SK-N-DZ (cell line): Measurements from ENCODE around the gene CPED1.
"Not testable (repeated sequence)": the region's sequence is repeated elsewhere in the genome, so short reads cannot be mapped to it uniquely, and the experiment has no call there.

Experiments
- DNase-seq: peaks from one replicate; pipeline ENCODE4 v3.0.0-alpha.2; 2015; ENCODE audit warnings: low spot score

Gene CPED1

DNA sequence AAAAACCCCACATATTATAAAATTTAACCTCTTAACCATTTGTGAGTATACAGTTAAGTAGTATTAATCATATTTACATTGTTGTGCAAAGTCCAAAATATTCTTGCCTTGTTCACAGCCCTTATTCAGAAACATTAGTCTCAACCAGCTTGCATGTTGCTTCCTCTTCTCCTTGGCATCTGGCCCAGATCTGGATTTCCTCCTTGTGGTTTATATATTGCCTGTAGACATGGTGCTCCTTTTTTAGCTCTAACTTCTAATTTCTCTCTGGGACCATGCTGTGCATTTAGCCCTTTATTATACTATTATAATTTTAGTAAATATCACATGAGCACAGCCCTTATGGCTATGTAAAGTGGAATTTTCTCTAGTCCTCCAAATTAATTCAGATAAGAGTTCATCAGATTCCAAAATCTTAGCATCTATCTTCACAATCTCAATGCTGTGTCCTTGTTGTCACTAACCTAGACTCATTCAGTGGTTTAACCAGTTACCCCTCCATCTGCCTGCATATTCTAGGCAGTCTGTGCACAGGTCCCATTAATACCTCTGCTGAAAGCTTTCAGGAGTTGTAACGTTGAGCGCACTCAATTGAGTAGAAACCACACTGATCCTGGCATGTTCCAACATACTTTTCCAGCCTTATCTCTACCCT, 7.9 kb downstream of the CPED1 start:
- DNase-seq: no peak

DNA sequence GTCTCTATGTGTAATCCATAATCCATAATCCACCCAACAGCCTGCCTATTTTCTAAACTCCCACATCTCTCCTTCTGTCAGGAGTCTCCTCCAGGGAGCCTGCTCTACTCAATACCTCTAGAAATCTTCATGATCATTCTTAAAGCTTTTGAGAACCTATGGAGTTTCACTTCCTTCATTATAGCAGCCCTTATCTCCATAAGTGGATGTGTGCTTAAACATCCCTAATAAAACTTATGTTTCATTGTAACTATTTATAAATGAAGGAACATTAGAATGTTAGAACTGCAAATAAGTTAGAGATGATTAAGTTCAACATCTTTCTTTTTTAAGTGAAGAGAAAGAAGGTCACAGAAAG, 8.5 kb downstream of the CPED1 start:
- DNase-seq: no peak

DNA sequence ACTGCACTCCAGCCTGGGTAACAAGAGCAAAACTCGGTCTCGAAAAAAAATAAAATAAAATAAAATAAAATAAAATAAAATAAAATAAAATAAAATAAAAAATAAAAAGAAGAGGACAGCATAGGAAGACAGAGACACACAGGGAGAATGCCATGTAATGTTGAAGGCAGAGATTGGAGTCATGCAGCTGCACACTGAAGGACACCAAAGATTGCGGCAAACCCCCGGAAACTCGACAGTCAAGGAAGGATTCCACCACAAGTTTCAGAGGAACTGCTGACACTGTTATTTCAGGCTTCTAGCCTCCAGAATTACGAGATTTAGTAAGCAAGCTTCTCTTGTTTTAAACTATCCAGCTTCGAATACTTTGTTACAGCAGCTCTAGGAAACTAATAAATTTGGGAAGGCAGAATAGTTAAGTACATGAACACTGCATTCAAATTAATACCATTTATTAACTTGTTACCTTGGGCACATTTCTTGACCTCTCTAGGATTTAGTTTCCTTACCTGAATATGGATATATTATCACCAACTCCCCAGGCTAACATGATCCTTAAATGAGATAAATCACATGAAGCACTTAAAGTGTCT, 9.5 kb downstream of the CPED1 start:
- DNase-seq: no peak

DNA sequence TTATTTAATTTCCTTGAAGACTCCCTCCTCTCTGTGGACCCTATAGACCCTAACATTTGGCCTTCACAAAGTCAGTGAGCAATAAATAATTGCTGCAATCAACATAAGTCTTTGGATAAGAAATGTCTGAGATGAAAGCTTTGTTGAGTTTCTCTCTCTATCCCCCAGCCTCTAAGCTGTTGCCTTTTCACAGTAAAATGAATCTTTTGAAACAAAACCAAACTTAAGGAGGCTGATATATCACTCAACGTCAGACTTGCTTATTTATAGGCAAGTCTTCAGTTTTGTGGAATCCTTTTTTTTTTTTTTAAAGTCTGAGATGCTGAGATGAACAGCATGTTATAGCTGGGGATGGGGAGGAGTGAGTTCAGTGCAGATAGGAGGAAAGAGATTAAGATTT, 10.0 kb downstream of the CPED1 start:
- no peak for DNase-seq

GRCh38 chr7:120998996-120999565, 10.6 kb downstream of the CPED1 start:
- no peak for DNase-seq

DNA sequence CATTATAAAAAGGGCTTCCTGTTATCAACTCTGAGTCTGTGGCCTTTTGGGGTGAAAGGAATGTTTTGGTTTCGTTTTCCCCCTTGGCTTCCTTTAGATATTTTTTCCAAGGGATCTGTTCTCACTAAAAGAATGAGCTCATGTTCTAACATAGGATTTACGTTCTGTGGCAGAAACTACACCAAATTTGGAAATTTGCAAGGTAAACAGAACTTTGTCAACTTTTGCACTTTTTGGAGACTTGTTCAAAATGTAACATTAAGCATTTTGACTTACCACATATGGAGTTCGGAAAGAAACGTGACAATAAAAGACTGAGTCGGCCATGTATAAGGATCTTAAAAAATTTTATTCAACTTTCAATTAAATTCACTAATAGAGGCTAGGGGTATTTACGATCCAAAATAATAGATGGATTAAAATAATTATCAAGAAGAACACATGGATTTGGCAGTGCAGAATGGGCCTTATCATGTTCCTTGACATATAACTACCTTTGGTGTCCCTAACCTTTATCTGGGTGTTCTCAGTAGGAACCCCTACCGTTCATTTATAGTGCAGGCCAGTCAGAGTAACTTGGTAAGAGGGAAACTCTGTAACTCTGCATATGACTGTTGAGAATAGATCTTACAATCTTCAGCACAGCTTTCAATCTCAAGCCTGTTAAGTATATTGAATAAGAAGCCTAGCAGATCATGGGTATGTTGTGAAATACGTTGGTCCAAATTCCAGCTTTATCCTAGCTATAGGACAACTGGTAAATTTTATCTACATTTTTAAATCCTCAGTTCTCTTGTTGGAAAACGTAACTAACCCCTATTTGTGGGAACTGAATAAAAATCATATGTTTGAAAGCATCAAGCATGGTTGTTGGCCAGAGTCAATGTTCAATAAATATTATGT, 11.8 kb downstream of the CPED1 start:
- no peak for DNase-seq

DNA sequence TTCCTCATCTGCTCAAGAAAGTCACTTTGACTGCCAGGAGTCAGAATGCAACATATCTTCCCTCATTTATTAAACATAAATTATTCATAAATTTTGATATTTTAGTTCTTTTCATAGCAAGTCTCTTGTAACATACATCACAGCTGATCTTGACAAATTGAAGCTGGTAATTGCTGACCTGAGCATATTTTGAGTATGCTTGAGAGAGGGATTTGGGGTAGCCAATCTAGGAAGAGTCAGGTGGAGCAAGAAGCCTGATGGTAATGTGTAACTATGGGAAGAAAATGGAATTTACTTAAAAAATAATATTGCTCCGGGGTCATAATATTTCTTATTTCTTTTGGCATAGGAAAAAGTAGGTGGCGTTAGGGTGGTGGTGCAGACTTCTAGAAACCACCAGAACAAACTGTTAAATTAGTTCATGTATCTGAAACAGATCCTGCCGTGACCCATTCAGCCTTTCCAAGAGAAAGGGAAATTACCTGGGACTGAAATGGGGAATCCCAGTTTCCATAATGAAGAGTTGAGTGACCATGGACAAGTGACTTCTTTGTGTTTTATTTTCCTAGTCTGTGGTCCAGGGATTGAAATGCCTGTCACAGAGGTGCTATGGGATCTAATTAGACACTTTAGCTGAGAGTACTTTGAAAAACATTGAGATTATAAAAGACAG, 12.9 kb downstream of the CPED1 start:
- DNase-seq: no peak

DNA sequence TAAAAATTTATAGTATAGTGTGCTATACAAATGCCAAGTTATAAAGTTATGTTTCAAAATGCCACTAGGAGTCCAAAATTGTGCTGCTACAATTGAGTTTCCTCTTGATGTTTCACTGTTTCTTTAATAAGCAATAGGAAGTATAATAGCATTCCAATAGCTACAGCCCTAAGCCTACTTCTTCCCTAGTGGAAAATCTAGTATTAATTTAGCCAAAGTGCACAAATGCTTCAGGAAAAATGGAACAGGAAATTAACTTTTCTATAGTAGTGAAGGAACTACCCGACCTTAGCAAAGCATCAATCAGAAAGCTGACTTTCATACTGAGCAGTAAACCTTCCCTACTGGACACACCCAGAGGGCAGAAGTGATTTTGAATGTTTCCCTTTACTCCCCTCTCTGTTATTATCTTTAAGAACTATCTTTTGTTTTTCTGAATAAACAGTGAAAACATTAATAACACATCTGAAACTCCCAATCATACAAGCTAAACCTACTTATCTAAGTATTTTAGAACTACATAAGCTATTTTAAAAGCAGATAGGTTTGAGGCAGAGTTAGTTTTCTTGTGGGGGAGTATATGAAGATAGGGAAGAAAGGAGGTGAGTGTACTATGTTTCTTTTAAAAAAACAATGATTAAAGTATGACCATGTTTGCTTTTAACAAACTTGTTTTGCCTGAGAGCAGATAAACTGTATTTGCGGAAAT, 13.7 kb downstream of the CPED1 start:
- no peak for DNase-seq

DNA sequence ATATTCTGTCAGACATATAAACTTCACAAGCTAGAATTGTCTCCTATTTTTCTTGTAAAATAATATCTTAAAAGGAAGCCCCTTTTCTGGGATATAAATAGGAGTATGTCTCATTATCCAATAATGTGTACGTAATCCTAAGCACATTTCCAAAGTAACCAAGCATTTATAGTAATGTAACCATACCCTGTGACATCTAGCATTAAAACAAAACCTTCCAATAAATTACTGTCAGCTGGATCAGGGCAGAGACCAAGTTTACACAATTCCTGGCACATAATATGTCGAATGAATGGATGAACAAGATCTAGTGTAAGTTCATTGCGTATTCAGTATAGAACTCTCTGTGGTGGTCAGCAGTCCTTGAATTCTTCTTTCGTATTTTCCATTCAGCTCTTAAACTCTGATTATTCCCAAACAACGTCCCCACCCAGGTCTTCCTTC, 14.3 kb downstream of the CPED1 start:
- no peak for DNase-seq

GRCh38 chr7:121003986-121004685, 15.6 kb downstream of the CPED1 start:
- DNase-seq: no peak

- not testable (repeated sequence) for DNase-seq
Observed at GRCh38 chr7:121005058-121005457, 16.5 kb downstream of the CPED1 start.

DNA sequence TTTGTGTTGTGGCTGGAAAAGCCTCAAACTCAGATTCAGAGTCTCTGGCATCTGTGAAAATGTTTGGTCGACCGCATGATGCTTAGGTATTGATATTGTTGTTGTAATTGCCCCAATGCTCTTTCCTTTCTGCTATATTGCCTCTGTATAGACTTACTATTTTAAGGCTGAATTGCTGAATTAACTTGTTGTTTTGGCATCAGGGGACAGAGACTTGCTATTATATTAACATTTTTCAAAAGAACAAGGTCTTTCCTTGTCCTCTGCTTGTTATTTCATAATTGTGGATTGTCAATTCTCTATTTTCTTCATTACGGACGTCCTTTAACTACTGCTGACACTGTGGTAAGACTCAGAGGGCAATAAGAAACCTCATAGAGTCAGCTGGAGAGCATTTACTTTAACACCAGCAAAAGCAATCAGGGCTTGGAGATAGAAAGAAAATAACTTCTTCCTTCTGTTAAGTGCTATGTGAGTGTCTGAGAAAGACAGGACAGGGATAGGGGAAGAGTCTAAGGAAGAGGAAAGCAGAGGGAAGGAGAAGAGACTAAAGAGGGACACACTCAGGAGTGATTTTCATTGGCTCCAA, 17.6 kb downstream of the CPED1 start:
- DNase-seq: no peak

DNA sequence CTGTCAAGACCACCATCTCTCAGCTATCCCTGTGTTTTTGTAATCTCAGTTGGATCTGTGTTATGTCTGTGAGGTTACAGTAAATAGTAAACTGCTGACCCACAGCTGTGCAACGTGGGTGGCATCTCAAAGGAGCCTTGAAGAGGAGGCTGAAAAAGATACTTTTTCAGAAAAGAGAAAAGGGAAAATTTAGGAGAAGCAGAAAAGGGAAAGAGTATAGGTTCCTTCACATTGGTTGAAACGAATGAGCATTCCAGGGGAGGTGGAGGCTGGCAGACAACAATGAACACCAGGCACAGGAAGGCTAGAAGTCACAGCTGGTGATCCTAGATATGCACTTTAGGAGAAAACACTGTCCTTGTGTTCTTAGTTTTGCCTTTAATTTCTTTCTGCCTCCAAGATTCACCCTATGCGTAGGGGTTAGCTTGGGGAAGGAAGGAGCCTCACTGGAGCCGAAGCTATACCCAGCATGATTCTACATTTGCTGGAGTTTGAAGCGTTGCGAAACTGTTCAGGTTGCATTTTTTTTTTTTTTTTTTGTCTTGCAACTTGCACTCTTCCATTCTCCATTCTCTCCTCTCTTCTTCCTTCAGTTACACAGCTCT, 18.3 kb downstream of the CPED1 start:
- no peak for DNase-seq

GRCh38 chr7:121008816-121009215, 20.3 kb downstream of the CPED1 start:
- no peak for DNase-seq

GRCh38 chr7:121011401-121011800, 22.9 kb downstream of the CPED1 start:
- DNase-seq: no peak

DNA sequence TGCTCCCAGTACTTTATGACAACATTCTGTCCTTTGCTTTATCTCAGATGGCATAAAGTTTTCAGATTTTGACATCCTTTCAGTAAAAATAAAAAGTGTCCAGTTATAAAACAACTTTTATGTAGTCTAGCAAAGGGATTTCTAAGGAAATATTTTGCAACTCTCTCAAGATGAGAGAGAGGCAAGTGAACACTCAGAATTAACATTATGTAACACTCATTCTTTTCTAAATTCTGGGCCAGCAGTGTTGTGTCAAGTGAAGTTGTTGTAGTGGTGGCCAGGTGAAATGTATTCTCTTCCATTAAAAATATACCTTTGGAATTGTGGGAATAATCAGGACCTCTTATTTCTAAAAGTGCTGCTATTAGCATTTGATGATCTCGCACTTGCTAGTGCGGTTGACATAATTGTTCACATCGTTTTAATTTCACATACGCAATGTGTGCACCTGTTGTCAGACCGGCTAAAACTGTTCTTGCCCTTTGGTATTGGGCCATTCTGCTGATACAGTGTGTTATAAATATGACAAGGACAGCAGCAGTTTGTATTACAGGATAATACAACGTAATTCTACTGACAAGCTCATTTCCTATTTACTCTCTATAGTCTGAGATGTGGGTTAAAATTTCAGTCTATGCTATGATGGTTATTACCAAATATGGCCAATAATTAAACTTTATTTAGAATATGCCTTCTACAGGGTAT, 23.8 kb downstream of the CPED1 start:
- DNase-seq: no peak

GRCh38 chr7:121012919-121013318, 24.4 kb downstream of the CPED1 start:
- DNase-seq: no peak

DNA sequence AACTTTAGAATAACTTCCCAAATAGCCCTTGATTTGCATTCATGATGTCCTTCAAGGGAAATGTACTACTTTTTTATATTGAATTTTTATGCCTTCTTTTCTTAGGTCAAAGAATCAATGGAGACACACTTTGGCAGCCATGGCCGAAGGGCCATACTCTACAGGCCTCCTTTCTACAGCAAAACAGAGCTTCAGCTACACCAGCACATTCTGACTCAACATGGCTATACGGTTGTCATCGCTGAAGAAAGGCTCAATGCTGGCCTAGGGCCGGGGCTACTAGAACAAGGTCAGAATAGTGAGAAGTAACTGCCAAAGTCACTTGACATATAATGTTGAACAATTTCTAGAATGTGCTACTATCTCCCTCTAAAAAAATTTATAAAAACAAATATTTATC, 27.0 kb downstream of the CPED1 start:
- DNase-seq: no peak

- no peak for DNase-seq
Observed at GRCh38 chr7:121016966-121017365, 28.5 kb downstream of the CPED1 start.
